Measurements from ENCODE around the gene CHST6.
"Not testable (repeated sequence)": the region's sequence is repeated elsewhere in the genome, so short reads cannot be mapped to it uniquely, and the experiment has no call there.

The CHST6 gene

DNA sequence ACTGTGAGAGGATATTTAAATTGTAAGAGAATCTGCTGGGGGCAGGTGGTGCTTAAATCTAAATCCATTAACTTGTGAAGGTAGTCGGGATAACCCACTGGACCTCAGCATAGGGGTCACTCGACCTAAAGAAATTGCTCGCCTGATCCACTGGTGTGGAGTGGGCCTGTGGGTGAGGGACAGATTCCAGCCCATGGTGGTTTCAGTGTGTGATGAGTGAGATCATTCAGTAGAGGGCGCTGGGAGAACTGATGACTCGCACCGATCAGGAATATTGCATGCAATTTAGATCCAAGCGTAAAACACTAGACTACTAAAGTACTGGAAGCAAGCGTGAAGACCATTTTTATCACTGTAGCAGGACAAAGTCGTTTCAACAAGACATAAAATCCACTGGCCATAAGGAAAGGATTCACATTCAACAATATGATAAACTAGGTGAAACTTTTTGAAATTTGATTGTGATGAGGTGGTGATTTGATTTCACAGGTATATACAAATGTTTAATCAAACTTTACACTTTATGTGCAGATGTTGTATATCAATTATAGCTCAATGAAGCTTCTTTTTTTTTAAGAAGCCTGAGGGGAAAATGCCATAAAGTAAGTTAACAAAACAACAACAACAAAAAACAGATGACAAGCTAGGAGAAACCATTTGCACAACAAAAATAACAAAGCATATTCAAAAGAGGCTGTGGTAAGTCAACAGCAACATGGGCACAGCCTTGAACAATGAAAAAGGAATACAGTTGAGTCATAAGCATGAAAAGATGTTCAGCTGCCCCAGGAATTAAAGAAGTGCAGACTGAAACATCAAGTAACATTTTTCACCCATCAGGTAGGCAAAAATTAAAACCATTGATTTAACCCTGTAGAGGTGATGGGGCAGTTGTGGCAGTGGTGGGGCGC, 23.3 kb downstream of the CHST6 start:
- H2AFZ ChIP-seq = no peak overlapping the region
- no peak overlapping the region for H3K4me3 ChIP-seq (ENCODE audit: low read depth, low read length)
- H3K27ac ChIP-seq = no peak overlapping the region
- no peak overlapping the region for H3K4me2 ChIP-seq (ENCODE audit: low read length)
- TF ChIP-seq, protein P1, sequence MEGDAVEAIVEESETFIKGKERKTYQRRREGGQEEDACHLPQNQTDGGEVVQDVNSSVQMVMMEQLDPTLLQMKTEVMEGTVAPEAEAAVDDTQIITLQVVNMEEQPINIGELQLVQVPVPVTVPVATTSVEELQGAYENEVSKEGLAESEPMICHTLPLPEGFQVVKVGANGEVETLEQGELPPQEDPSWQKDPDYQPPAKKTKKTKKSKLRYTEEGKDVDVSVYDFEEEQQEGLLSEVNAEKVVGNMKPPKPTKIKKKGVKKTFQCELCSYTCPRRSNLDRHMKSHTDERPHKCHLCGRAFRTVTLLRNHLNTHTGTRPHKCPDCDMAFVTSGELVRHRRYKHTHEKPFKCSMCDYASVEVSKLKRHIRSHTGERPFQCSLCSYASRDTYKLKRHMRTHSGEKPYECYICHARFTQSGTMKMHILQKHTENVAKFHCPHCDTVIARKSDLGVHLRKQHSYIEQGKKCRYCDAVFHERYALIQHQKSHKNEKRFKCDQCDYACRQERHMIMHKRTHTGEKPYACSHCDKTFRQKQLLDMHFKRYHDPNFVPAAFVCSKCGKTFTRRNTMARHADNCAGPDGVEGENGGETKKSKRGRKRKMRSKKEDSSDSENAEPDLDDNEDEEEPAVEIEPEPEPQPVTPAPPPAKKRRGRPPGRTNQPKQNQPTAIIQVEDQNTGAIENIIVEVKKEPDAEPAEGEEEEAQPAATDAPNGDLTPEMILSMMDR (IDR thresholded peaks at IDR 0.05) = peak; percentile 72
- no peaks in the 10 kb centered on the region for H3K9me3 ChIP-seq (ENCODE audit: control insufficient read depth, low read length)
- no peaks in the 10 kb centered on the region for H3K27me3 ChIP-seq (ENCODE audit: control insufficient read depth, insufficient read depth, low read length)
- no peaks in the 10 kb centered on the region for H3K4me1 ChIP-seq
- H3K36me3 ChIP-seq (ENCODE audit: control insufficient read depth, insufficient read depth, low read length) = no peaks in the 10 kb centered on the region
- no peak overlapping the region for H3K9ac ChIP-seq
- H3K79me2 ChIP-seq = no peaks in the 10 kb centered on the region

DNA sequence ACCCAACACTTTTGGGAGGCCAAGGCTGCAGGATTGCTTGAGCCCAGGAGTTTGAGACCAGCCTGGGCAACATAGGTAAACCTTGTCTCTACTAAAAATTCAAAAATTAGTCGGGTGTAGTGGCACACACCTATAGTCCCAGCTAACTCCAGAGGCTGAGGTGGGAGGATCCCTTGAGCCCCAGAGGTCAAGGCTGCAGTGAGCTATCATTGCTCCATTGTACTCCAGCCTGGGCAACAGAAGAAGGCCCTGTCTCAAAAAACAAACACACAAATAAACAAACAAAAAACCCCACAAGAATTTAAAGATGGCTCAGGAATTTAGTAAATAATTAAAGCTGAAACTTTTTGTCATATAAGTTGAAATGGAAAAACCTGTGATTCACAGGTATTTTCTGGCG, 28.5 kb downstream of the CHST6 start:
- H3K4me2 ChIP-seq (ENCODE audit: low read length) = no peak overlapping the region
- H3K9me3 ChIP-seq (ENCODE audit: control insufficient read depth, low read length) = no peaks in the 10 kb centered on the region
- TF ChIP-seq, protein P1 (IDR thresholded peaks at IDR 0.05) = no peak
- no peak overlapping the region for H3K27ac ChIP-seq
- no peak overlapping the region for H3K4me3 ChIP-seq (ENCODE audit: low read depth, low read length)
- no peaks in the 10 kb centered on the region for H3K4me1 ChIP-seq
- H3K27me3 ChIP-seq (ENCODE audit: control insufficient read depth, insufficient read depth, low read length) = no peaks in the 10 kb centered on the region
- peaks cover 4% of the 10 kb centered on the region for H3K79me2 ChIP-seq
- H3K36me3 ChIP-seq (ENCODE audit: control insufficient read depth, insufficient read depth, low read length) = no peaks in the 10 kb centered on the region
- no peak overlapping the region for H3K9ac ChIP-seq
- no peak overlapping the region for H2AFZ ChIP-seq

DNA sequence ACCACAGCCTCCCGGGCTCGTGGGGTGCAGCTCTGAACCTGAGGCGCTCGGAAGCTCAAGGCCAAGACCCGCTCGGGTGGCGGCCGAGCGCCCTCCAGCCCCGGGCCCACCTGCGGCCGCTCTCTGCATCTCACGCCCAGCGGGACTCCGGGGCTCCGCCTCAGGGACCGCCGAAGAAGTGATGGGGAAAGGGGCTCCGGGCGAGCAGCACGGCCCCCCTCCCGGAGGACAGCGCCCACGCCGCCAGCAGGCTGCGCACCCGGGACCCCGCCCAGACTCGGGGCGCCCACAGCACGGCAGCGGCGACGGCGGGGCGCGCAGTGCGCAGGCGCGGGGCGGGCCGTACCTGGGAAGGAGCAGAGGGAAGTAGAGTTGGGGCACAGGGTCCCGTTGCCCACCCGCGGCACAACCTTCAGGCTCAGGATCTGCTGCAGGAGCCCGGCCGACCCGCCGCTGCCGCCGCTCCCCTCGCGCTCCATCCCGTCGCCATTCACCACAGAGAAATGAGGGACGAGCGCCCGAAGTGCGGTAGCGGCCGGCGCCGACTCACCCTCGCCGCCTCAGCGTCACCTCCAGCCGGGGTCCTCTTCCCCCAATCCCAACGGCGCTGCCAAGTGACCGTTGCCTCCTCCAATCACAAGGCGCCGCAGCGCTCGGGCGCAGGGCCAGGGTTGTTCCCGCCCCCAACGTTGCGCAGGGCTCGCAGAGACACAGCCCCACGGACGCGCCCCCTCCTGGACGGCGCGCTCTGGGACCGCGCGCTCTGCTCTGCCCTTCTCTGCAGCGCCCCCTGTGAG, 30.9 kb downstream of the CHST6 start, which contains the start of gene TMEM170A:
Gene TMEM170A (minus strand): TSS at position 568 of the 797 bp plus-strand sequence. CDS start 89 bp downstream, at position 479.
- H3K4me1 ChIP-seq = no peaks in the 10 kb centered on the region
- peak within 1 kb of the TSS; percentile 84 for H3K4me2 ChIP-seq (ENCODE audit: low read length)
- peak within 1 kb of the TSS; percentile 72 for H3K27ac ChIP-seq
- H3K79me2 ChIP-seq = peaks cover 20% of the 10 kb centered on the region
- no peaks in the 10 kb centered on the region for H3K27me3 ChIP-seq (ENCODE audit: control insufficient read depth, insufficient read depth, low read length)
- H3K36me3 ChIP-seq (ENCODE audit: control insufficient read depth, insufficient read depth, low read length) = no peaks in the 10 kb centered on the region
- H3K9me3 ChIP-seq (ENCODE audit: control insufficient read depth, low read length) = no peaks in the 10 kb centered on the region
- peak within 1 kb of the TSS; percentile 83 for H3K4me3 ChIP-seq (ENCODE audit: low read depth, low read length)
- peak within 1 kb of the TSS; percentile 74 for H2AFZ ChIP-seq
- peak within 1 kb of the TSS; percentile 42 for H3K9ac ChIP-seq
- TF ChIP-seq, protein P1 (IDR thresholded peaks at IDR 0.05) = peak; percentile 100

DNA sequence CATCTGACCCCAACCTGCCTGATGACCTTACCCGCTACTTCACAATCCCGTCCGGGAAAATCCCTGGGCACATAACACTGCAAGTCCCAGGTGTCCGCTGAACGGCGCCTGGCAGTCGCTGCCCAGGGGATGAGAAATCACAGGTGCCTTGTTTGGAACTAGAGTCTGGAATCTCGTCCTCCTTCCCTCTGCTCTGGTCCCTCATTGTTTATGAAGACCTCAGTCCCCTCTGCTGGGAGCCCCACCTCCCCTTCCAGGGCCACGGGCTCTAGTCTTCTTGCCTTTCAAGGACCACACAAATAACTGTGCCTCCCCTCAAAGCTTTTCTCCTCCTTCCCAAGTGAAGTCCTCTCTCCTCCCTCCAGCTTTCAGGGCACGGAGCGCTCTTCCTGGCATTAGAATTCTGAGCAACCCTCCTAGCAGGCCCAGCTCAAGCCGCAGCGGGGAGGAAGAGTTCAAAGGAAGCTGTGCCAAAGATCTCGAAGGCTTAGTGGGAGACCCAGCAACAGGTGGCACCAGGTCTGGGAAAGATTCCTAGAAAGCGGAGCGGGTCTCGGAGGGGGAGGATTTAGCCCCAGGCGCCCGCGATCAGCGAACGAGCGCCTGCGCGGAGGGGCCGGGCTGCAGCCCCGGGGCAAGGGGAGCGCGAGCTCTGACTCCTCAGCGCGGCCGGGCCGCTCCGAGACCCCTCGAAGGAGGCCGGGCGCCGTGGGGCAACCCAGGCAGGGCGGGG, 31.7 kb downstream of the CHST6 start:
- Histone ChIP-seq H3K9ac (peak overlapping the region; percentile 42), H3K4me3 (ENCODE audit: low read depth, low read length) (peak overlapping the region; percentile 83), H2AFZ (peak overlapping the region; percentile 74), H3K27ac (peak overlapping the region; percentile 72), H3K4me2 (ENCODE audit: low read length) (peak overlapping the region; percentile 84), H3K79me2 (peaks cover 26% of the 10 kb centered on the region)
- not testable (repeated sequence) for H3K4me1 ChIP-seq; H3K27me3 ChIP-seq (ENCODE audit: control insufficient read depth, insufficient read depth, low read length); H3K36me3 ChIP-seq (ENCODE audit: control insufficient read depth, insufficient read depth, low read length); H3K9me3 ChIP-seq (ENCODE audit: control insufficient read depth, low read length)
